Ammon's horn (tissue), 1 donor: Measurements from ENCODE around the gene MSMO1.
A peak's percentile ranks its signal among the peaks of the same experiment; 100 is the strongest.

Experiments used
- DNase-seq: peaks from one replicate; pipeline ENCODE4 v3.0.0-alpha.2; 2016; ENCODE audit warnings: low spot score

MSMO1 gene

GRCh38 chr4:165360985-165361670 is 33.7 kb downstream of the MSMO1 start:
- DNase-seq: no peak

- no peak for DNase-seq
Measured at GRCh38 chr4:165361810-165362209, 34.3 kb downstream of the MSMO1 start.

DNA sequence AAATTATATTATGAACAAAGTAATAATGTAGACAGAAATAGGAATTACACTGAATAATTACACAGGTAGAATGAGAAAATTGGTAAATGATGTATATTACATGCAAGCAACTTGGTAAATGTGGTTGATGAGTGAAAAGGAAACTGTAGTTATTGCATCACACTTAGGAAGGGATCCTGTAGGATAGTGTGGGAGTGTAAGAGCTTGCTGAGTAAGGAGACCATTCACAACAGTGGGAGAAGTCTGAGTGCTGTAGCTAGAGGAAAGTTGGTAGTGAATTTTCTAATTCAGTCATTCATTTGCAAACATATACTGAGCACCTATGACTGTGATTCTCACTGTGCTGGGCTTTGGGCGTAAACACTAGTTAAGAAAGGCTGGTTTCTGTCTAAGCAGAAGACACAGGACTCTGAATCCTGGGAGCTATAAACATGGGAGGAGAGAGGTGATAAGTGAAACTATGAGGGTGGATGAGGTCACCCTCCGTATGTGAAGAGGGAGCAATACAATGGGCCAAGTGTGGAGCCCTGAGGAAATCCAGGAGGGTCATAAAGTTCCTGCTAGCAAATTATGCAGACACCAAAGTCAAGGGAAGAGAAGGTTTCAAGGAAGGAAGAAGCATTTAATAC is 37.1 kb downstream of the MSMO1 start:
- DNase-seq: no peak

GRCh38 chr4:165367040-165367439 is 39.6 kb downstream of the MSMO1 start:
- DNase-seq: no peak

GRCh38 chr4:165368114-165368513 is 40.6 kb downstream of the MSMO1 start:
- no peak for DNase-seq

DNA sequence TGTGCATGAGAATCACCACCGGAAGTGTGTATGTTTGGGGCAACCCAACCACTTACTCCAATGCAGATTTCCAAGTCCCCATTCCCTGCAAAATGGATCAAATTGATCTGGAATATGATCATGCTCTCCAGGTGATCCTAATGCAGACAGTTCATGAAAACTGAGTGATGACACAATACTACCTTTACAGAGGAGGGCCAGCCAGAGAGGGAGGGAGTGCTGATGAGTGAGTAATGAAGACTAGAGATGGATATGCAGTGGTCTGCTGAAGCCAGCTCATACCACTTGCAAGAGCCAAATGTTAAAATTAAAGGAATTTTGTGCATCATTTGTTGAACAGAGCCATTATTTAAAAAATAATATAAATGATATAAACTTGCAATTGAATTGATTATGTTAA is 41.1 kb downstream of the MSMO1 start:
- no peak for DNase-seq

DNA sequence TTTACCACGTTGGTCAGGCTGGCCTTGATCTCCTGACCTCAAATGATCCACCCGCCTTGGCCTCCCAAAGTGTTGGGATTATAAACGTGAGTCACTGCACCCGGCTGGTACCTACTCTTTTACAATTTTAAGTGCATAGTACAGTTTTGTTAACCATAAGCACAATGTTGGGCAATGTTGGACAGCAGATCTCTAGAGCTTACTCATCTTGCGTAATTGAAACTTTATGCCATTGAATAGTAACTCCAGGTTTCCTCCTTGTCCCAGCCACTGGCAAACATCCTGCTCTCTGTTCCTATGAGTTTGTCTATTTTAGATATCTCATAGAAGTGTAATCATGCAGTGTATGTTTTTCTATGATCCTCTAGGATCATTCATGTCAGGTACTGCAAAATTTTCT is 42.1 kb downstream of the MSMO1 start:
- no peak for DNase-seq

- DNase-seq: no peak
Measured at GRCh38 chr4:165370530-165370929, 43.1 kb downstream of the MSMO1 start.

DNA sequence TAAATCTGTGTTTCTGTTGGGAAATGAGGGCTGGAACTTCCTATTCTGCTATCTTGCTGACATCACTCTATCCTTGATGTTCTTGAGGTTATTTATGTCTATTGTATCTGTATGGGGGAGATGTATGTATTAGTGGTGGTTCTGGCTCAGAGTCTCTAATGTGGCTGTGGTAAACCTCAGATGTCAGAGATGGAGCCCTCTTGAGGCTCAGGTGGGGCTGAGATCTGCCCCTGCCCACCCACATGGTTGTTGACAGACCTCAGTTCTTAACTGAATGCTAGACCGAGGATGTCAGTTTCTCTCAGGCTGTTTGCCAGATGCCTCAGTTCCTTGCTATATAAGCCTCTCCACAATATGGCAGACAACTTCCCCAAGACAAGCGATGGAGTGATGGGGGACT is 48.0 kb downstream of the MSMO1 start:
- no peak for DNase-seq

- DNase-seq: no peak
Measured at GRCh38 chr4:165378398-165378744, 50.9 kb downstream of the MSMO1 start.

DNA sequence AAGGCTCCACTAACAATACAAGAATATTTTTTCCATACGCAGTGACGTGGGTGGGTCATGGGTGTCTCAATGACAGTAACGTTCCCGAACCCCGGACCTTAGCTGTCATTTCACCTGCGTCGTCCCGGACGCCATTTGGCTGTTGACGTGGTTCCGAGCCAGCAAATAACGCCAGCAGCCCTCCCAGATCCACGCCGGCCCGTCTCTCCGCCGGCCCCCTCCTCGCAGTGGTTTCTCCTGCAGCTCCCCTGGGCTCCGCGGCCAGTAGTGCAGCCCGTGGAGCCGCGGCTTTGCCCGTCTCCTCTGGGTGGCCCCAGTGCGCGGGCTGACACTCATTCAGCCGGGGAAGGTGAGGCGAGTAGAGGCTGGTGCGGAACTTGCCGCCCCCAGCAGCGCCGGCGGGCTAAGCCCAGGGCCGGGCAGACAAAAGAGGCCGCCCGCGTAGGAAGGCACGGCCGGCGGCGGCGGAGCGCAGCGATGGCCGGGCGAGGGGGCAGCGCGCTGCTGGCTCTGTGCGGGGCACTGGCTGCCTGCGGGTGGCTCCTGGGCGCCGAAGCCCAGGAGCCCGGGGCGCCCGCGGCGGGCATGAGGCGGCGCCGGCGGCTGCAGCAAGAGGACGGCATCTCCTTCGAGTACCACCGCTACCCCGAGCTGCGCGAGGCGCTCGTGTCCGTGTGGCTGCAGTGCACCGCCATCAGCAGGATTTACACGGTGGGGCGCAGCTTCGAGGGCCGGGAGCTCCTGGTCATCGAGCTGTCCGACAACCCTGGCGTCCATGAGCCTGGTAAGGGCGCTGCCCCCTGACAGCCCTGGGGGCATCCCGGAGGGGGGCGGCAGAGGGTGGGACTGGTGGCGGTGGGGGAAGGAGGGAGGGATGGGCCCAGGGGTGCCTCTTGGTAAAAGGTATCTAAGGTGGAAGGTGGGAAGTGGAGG is 51.5 kb downstream of the MSMO1 start, which contains the start of gene CPE:
TSS of gene CPE (plus strand) at position 264 of the 933 bp plus-strand sequence. CDS start at position 478, 214 bp downstream.
- DNase-seq: peak; percentile 89

DNA sequence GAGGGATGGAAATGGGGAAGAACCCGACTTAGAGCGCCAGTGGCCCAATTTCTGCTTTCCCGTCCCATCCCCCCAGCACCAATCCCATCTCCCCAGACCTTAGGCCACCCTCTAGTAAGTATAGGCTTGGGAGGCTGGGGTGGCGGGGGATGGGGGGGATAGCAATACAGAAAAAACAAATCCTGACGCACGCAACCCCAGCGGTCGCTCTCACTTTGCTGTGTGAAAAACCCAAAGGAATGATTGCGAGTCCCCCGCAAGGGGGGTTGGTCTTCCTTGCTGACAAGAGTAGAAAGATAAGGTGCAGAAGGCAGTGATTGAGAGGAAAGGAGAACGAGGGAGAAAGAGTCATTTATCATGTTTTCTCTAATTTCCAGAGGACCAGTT is 52.2 kb downstream of the MSMO1 start:
- peak; percentile 25 for DNase-seq

DNA sequence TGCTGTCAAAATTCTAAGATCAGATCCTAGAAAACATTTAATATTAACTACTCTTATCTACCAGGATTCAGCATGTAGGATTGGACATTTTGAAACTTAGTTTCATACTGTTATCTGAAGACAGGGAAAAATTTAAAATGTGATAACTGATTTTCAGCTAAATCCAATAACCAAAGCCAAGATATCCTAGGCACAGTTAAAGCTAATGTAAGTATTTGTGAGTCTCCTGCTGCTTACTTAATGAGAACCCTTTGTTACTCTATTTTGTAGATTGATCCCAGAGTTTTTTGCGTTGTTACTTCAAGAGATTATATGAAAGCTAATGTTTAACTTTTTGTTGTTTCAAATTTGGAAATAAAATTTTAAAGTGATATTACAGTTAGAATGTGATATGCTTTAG is 53.3 kb downstream of the MSMO1 start:
- no peak for DNase-seq

DNA sequence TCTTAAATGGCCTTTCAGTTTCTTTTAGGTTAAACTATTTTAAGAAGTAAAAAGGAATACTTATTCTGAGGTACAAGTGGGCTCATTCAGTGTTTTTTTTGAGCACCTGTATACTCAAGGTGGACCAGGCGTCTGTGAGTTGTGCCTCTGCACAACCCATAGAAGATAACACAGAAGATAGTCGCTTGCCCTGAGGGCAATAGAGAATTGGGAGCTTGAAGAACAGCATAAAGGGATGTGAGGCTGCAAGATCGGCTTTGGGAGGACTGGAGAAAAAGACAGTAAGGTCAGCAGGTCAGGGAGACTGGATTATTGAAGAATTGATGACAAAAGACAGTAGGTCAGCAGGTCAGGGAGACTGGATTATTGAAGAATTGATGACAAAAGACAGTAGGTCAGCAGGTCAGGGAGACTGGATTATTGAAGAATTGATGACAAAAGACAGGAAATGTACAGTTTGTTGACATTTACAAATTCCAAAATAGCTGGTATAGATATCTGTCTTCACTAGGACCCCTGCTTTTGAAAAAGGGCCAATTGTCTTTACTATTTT is 54.4 kb downstream of the MSMO1 start:
- DNase-seq: no peak

- no peak for DNase-seq
Measured at GRCh38 chr4:165382640-165383039, 55.2 kb downstream of the MSMO1 start.

- no peak for DNase-seq
Measured at GRCh38 chr4:165383591-165384073, 56.2 kb downstream of the MSMO1 start.

DNA sequence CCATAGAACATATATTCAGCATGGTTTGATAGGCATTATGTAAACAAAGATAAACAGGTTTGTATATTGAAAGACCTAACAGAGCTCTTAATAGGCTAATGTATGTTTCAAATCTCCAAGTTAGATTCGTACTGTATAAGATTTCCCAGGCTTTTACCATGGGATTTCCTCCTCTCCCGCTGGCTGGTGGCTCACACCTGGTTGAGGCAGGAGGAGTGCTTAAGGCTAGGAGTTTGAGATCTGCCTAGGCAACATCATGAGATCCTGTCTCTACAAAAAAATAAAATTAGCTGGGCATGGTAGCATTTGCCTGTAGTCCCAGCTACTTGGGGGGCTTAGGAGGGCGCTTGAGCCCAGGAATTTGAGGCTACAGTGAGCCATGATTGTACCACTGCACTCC is 56.7 kb downstream of the MSMO1 start:
- DNase-seq: no peak

GRCh38 chr4:165384598-165384997 is 57.1 kb downstream of the MSMO1 start:
- DNase-seq: no peak

DNA sequence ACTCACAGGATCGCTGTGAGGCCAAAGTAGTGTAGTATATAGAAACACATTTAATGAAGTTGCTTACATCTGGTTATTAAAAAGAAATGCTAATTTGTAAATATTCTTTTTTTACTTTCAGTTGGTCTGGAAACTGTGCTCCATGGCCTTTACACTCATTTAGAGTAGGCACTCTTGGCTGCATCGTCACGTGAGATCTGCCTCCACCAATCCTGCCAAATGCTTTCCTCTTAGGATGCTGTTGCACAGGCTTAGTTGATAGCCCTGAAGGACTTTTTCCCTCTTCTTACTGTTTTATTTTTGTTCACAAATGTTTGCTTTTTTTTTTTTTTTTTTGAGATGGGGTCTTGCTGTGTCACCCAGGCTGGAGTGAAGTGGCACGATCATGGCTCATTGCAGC is 57.7 kb downstream of the MSMO1 start:
- DNase-seq: peak; percentile 28

- no peak for DNase-seq
Measured at GRCh38 chr4:165386328-165386727, 58.9 kb downstream of the MSMO1 start.

DNA sequence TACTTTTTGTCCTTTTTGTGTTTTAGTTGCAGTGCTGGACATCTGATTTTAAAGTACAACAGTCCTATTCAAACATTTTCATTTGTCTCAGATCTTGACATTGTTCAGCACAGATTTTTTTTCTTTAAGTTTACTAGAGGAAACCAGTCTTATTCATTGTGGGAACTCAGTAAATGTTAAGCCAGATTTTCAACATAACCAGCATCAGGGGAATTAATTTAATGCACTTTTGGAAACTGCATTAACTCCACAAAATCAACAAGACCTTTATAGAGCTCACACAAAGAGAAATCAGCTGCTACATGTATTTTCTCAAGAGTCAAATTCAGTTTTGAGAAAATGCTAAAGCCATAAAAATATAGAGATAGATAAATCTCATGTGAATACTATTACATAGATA is 61.3 kb downstream of the MSMO1 start:
- DNase-seq: no peak
